Measurements from ENCODE around the gene CBX8. TPM values are rescaled to one million over a fixed set of nuclear protein-coding genes. Genes with fewer than 3 reads are reported as not detected.

The CBX8 gene
- total and polyA plus RNA-seq, 2 of the 8 experiments (the other 6 are each of a cell fraction or from before 2014, with no cell fraction given): 0.09 to 2.1 TPM

- TF ChIP-seq NANOG (IDR thresholded peaks at IDR 0.05; ENCODE audit: insufficient read depth, low read depth, low read length, poor library complexity, severe bottlenecking): no peak
- no peak for TF ChIP-seq SP1 (IDR thresholded peaks at IDR 0.05; ENCODE audit: low read depth, low read length)
- no peak for TF ChIP-seq KDM5A (IDR thresholded peaks at IDR 0.05; ENCODE audit: low read length)
- TF ChIP-seq CTCF (IDR thresholded peaks at IDR 0.05; ENCODE audit: control extremely low read depth in 1 of 3, insufficient read depth in 1 of 3, low read depth in 1 of 3, low read length in 3 of 3): no peak
- no peak for TF ChIP-seq RXRA (IDR thresholded peaks at IDR 0.05; ENCODE audit: insufficient read depth, low read depth, low read length)
Measured at GRCh38 chr17:79758271-79758670, 38.6 kb downstream of the CBX8 start (continued).

Data from H1 (cell line).